GM12878 (cell line): ENCODE results near the gene NUMBL. TPM values are rescaled to one million over a fixed set of nuclear protein-coding genes. Genes with fewer than 3 reads are reported as not detected.

Source experiments
- ATAC-seq: fragments of 200-7000 bp; cut with Tn5 transposase; 3 replicates; pipeline ENCODE4 v1.9.1; 2020; ENCODE audit warnings: mild to moderate bottlenecking, moderate library complexity
- BruUV-seq: library from RNA; stranded (reverse); fragments of 400-500 nt; replicated peaks from 2 replicates; lab custom pipeline; 2021; lab: Mats Ljungman, UMichigan
- CTCF ChIA-PET: fragments of 300-600 bp; sonication (Branson Sonifier 250); formaldehyde crosslinking; extraction: SDS; loops from one replicate; lab custom pipeline; 2021; ENCODE audit warnings: inconsistent platforms; lab: Yijun Ruan, JAX
- POLR2A ChIA-PET: fragments of 350-600 bp; formaldehyde crosslinking; extraction: SDS; loops from one replicate; lab custom pipeline; 2021; ENCODE audit warnings: inconsistent platforms; lab: Charles Lee
- RAD21 ChIA-PET: fragments of 300-600 bp; sonication (Branson Sonifier 250); formaldehyde crosslinking; loops from one replicate; lab custom pipeline; 2023; ENCODE audit warnings: antibody characterized with exemption; ENCODE audit not compliant: unreplicated experiment; lab: Charles Lee
- SMC1A ChIA-PET: fragments of 300-600 bp; sonication (Branson Sonifier 250); formaldehyde crosslinking; loops from one replicate; lab custom pipeline; 2023; ENCODE audit not compliant: unreplicated experiment, uncharacterized antibody; lab: Charles Lee
- DNase-seq: peaks from one replicate; pipeline ENCODE4 v3.0.0-alpha.2; 2011; ENCODE audit warnings: low read depth, low spot score
- FAIRE-seq: peaks from 3 replicates; lab custom pipeline; 2011; peaks lifted over from hg19 to GRCh38; lab: Jason Lieb, UNC
- H2AFZ ChIP-seq: 2 replicates; pipeline ENCODE4 v1.6.0; 2011; ENCODE audit warnings: low read depth, low read length, control low read depth; ENCODE audit not compliant: control insufficient read depth
- H3K27ac ChIP-seq: 2 replicates; pipeline ENCODE4 v1.5.1; 2011; ENCODE audit warnings: control low read depth; ENCODE audit not compliant: control insufficient read depth, insufficient read depth
- H3K27me3 ChIP-seq, 2 experiments: replicated peaks in 1 of 2; 2 replicates each; pipeline versions ENCODE4 v1.6.0 to v1.6.1; 2011; ENCODE audit warnings: low read length in 1 of 2; ENCODE audit not compliant: control insufficient read depth in 2 of 2, insufficient read depth in 2 of 2
- H3K36me3 ChIP-seq, 2 experiments: 2 replicates each; pipeline ENCODE4 v1.5.1; 2011; ENCODE audit warnings: low read length in 1 of 2; ENCODE audit not compliant: control insufficient read depth in 2 of 2, insufficient read depth in 2 of 2
- H3K4me1 ChIP-seq: 2 replicates; pipeline ENCODE4 v1.6.1; 2011; ENCODE audit warnings: mild to moderate bottlenecking, low read length, moderate library complexity, mixed read lengths; ENCODE audit not compliant: control insufficient read depth, insufficient read depth
- H3K4me2 ChIP-seq: 2 replicates; pipeline ENCODE4 v1.6.0; 2011; ENCODE audit warnings: control low read depth; ENCODE audit not compliant: control insufficient read depth, insufficient read depth
- H3K4me3 ChIP-seq: fragments of 200-600 bp; sonication (generic); 2 replicates; pipeline ENCODE4 v1.5.1; 2016
- H3K79me2 ChIP-seq: 2 replicates; pipeline ENCODE4 v1.6.0; 2011; ENCODE audit warnings: low read length; ENCODE audit not compliant: control insufficient read depth, insufficient read depth
- H3K9ac ChIP-seq: 2 replicates; pipeline ENCODE4 v1.8.0; 2011; ENCODE audit warnings: low read length, control low read depth, mixed read lengths; ENCODE audit not compliant: control insufficient read depth, insufficient read depth
- H3K9me3 ChIP-seq: replicated peaks from 3 replicates; pipeline ENCODE4 v1.5.1; 2011; ENCODE audit warnings: mild to moderate bottlenecking, low read length; ENCODE audit not compliant: control insufficient read depth, insufficient read depth
- H4K20me1 ChIP-seq: 2 replicates; pipeline ENCODE4 v1.6.0; 2011; ENCODE audit not compliant: control insufficient read depth, insufficient read depth
- BCL3 ChIP-seq: IDR thresholded peaks from 2 replicates; pipeline ENCODE4 v1.6.1; 2011; ENCODE audit warnings: borderline replicate concordance, low read depth, mild to moderate bottlenecking, moderate library complexity, low read length; ENCODE audit not compliant: insufficient read depth, poor library complexity, severe bottlenecking
- CHD2 ChIP-seq: IDR thresholded peaks from 2 replicates; pipeline ENCODE4 v1.6.1; 2011; ENCODE audit warnings: low read depth, low read length, improper control_type of control experiment, borderline replicate concordance
- EGR1 ChIP-seq, 2 experiments: IDR thresholded peaks; 1 replicate in 1 of 2; 2 replicates in 1 of 2; pipeline ENCODE4 v1.6.1; 2011 to 2012; ENCODE audit warnings: low read depth in 2 of 2, low read length in 2 of 2, borderline replicate concordance in 1 of 2, mild to moderate bottlenecking in 1 of 2, moderate library complexity in 1 of 2
- MEF2A ChIP-seq: IDR thresholded peaks from 2 replicates; pipeline ENCODE4 v1.6.1; 2011; ENCODE audit warnings: low read depth, mild to moderate bottlenecking, low read length, moderate library complexity; ENCODE audit not compliant: insufficient read depth
- NFYB ChIP-seq: IDR thresholded peaks from 2 replicates; pipeline ENCODE4 v1.6.1; 2011; ENCODE audit warnings: low read depth, mild to moderate bottlenecking, low read length, improper control_type of control experiment, moderate library complexity; ENCODE audit not compliant: insufficient read depth
- PKNOX1 ChIP-seq: fragments of 450-650 bp; IDR thresholded peaks from 2 replicates; pipeline ENCODE4 v1.6.1; 2016; ENCODE audit warnings: mild to moderate bottlenecking
- POLR2A ChIP-seq: IDR thresholded peaks from 2 replicates; pipeline ENCODE4 v1.6.1; 2011; ENCODE audit warnings: low read depth, mild to moderate bottlenecking, low read length
- TCF3 ChIP-seq: IDR thresholded peaks from 2 replicates; pipeline ENCODE4 v1.6.1; 2012; ENCODE audit warnings: low read depth, mild to moderate bottlenecking, low read length, borderline replicate concordance; ENCODE audit not compliant: insufficient read depth
- WGBS: methylation state at CpG from one replicate; pipeline ENCODE4 v1.1.6; 2016; ENCODE audit warnings: low lambda C conversion rate; ENCODE audit not compliant: insufficient replicate concordance, insufficient coverage; ENCODE audit errors: missing lambda C conversion rate; 5-methylcytosine and 5-hydroxymethylcytosine counted together
- in situ Hi-C: fragments of 300-500 bp; cut with MboI; formaldehyde crosslinking; loops from 9 replicates; pipeline ENCODE4 v1.14.3; 2018; ENCODE audit warnings: mixed read lengths
- intact Hi-C: fragments of 100-400 bp; cut with micrococcal nuclease; formaldehyde crosslinking; loops from one replicate; pipeline ENCODE4 v1.14.2; 2022; ENCODE audit not compliant: unreplicated experiment
- polyA plus RNA-seq, 11 experiments: library from polyadenylated mRNA; depleted of rRNA in 4 of 11; unstranded in 6 of 11; stranded (reverse) in 5 of 11; fragments of >200 nt; fragmentation: Nextera tagmentation in 4 of 11; fragmentation: Illumina TruSeq in 1 of 11; extraction: Ambion mirVana in 4 of 11; extraction: Trizol in 1 of 11; gene quantifications; 1 replicate in 1 of 11; 2 replicates in 10 of 11; pipeline versions ENCODE4 v1.2.1 to v1.2.3, GENCODE V29; 2011 to 2016; ENCODE audit warnings: inconsistent platforms in 2 of 11, missing spikeins in 2 of 11, low read depth in 1 of 11
- total RNA-seq, 4 experiments: library from RNA; depleted of rRNA in 3 of 4; stranded (reverse); fragments of >200 nt in 3 of 4; fragmentation: Illumina TruSeq in 1 of 4; extraction: Trizol in 1 of 4; gene quantifications; 2 replicates each; pipeline versions ENCODE4 v1.2.1 to v1.2.3, GENCODE V29; 2013 to 2021
- TF ChIP-seq, protein P1 (sequence below): IDR thresholded peaks from 2 replicates; pipeline ENCODE4 v1.6.1; 2011; ENCODE audit warnings: mild to moderate bottlenecking, low read depth, low read length, moderate library complexity; ENCODE audit not compliant: insufficient replicate concordance

The NUMBL gene
- total and polyA plus RNA-seq, 10 of the 15 experiments (the other 5 are each of a cell fraction or from before 2014, with no cell fraction given): 0.16 to 9.4 (median 1.9) TPM

- CTCF ChIA-PET: interaction anchor here (1.3 kb wide), 1 partner anchor 117 kb away, joined by 4 read pairs; no protein-coding TSS in a partner anchor
- 50% methylated on average over 4 of the region's 4 CpGs for WGBS
- DNase-seq: no peak
Observed at GRCh38 chr19:40688987-40689338, 1.5 kb downstream of the NUMBL start.

More at GRCh38 chr19:40688987-40689338, 1.5 kb downstream of the NUMBL start:
- POLR2A ChIA-PET: no interaction called here
- no peak overlapping the region for H2AFZ ChIP-seq
- no peak overlapping the region for H3K9ac ChIP-seq
- BruUV-seq: no TSS peak
- no peaks in the 10 kb centered on the region; a peak in 1 of 4 replicates for H3K36me3 ChIP-seq
- intact Hi-C loops (no loop called here), in situ Hi-C loops (no loop called here)
- H3K79me2 ChIP-seq: no peaks in the 10 kb centered on the region
- no peak overlapping the region for H3K4me3 ChIP-seq
- H3K9me3 ChIP-seq: no peaks in the 10 kb centered on the region
- RAD21 ChIA-PET: no interaction called here
- 0 out of 2 replicates have a peak overlapping the region, but pooled peaks have one; percentile 76 for H3K4me2 ChIP-seq
- FAIRE-seq: no peak
- ATAC-seq: no peak
- no peak overlapping the region for H3K27ac ChIP-seq
- no peaks in the 10 kb centered on the region for H4K20me1 ChIP-seq
- SMC1A ChIA-PET: no interaction called here
- no peaks in the 10 kb centered on the region for H3K27me3 ChIP-seq
- H3K4me1 ChIP-seq: peaks cover 26% of the 10 kb centered on the region
- no peak for TF ChIP-seq NFYB
- peak; percentile 71; the same call in 1 of the 2 replicates for TF ChIP-seq TCF3
- TF ChIP-seq, protein P1, sequence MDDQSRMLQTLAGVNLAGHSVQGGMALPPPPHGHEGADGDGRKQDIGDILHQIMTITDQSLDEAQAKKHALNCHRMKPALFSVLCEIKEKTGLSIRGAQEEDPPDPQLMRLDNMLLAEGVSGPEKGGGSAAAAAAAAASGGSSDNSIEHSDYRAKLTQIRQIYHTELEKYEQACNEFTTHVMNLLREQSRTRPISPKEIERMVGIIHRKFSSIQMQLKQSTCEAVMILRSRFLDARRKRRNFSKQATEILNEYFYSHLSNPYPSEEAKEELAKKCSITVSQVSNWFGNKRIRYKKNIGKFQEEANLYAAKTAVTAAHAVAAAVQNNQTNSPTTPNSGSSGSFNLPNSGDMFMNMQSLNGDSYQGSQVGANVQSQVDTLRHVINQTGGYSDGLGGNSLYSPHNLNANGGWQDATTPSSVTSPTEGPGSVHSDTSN: peak; percentile 59
- TF ChIP-seq BCL3: peak; percentile 75
- TF ChIP-seq PKNOX1: peak; percentile 52
- no peak for TF ChIP-seq POLR2A
- no peak for TF ChIP-seq EGR1 (IDR thresholded peaks at IDR 0.05; ENCODE audit: borderline replicate concordance in 1 of 2, low read depth in 2 of 2, low read length in 2 of 2)
- no peak for TF ChIP-seq MEF2A
- TF ChIP-seq CHD2: no peak
